ENCODE data around the gene DACT2. TPM values are rescaled to one million over a fixed set of nuclear protein-coding genes. Genes with fewer than 3 reads are reported as not detected.
"Not testable (repeated sequence)": the region's sequence is repeated elsewhere in the genome, so short reads cannot be mapped to it uniquely, and the experiment has no call there.

DACT2 gene
- total RNA-seq, 1 donor = not detected

GRCh38 chr6:168313431-168314011 is 6.1 kb downstream of the DACT2 start:
- Histone ChIP-seq H4K20me1 (ENCODE audit: insufficient read depth, low read length) (no peaks in the 10 kb centered on the region), H3K9me3 (ENCODE audit: low read depth, low read length) (no peaks in the 10 kb centered on the region), H3K4me2 (ENCODE audit: insufficient read depth, low read length) (no peak overlapping the region)

GRCh38 chr6:168312125-168312507 is 7.5 kb downstream of the DACT2 start:
- not testable (repeated sequence) for H3K79me2 ChIP-seq (ENCODE audit: insufficient read depth, low read length); H3K27me3 ChIP-seq (ENCODE audit: insufficient read depth, low read length); H3K36me3 ChIP-seq (ENCODE audit: insufficient read depth, low read length); H4K20me1 ChIP-seq (ENCODE audit: insufficient read depth, low read length); H3K9me3 ChIP-seq (ENCODE audit: low read depth, low read length); H3K4me3 ChIP-seq (ENCODE audit: insufficient read depth, low read length); H2AFZ ChIP-seq (ENCODE audit: low read length); DNase-seq (ENCODE audit: insufficient read length, low spot score, missing footprints); H3K27ac ChIP-seq (ENCODE audit: low read depth, low read length); H3K4me1 ChIP-seq (ENCODE audit: insufficient read depth, low read length); H3K4me2 ChIP-seq (ENCODE audit: insufficient read depth, low read length)

More at GRCh38 chr6:168313431-168314011, 6.1 kb downstream of the DACT2 start:
- Histone ChIP-seq H3K4me3 (ENCODE audit: insufficient read depth, low read length) (no peak overlapping the region), H2AFZ (ENCODE audit: low read length) (no peak overlapping the region), H3K27me3 (ENCODE audit: insufficient read depth, low read length) (no peaks in the 10 kb centered on the region), H3K4me1 (ENCODE audit: insufficient read depth, low read length) (no peaks in the 10 kb centered on the region), H3K79me2 (ENCODE audit: insufficient read depth, low read length) (no peaks in the 10 kb centered on the region), H3K36me3 (ENCODE audit: insufficient read depth, low read length) (no peaks in the 10 kb centered on the region), H3K27ac (ENCODE audit: low read depth, low read length) (no peak overlapping the region)
- no peak for DNase-seq (ENCODE audit: insufficient read length, low spot score, missing footprints)
- no peak for TF ChIP-seq CTCF (IDR thresholded peaks at IDR 0.05; ENCODE audit: extremely low read depth, low read depth, low read length)

GRCh38 chr6:168311410-168312124 is 8.0 kb downstream of the DACT2 start:
- Histone ChIP-seq H3K4me1 (ENCODE audit: insufficient read depth, low read length) (no peaks in the 10 kb centered on the region), H3K36me3 (ENCODE audit: insufficient read depth, low read length) (no peaks in the 10 kb centered on the region), H3K9me3 (ENCODE audit: low read depth, low read length) (no peaks in the 10 kb centered on the region), H3K27ac (ENCODE audit: low read depth, low read length) (no peak overlapping the region), H2AFZ (ENCODE audit: low read length) (no peak overlapping the region), H3K27me3 (ENCODE audit: insufficient read depth, low read length) (no peaks in the 10 kb centered on the region), H3K4me3 (ENCODE audit: insufficient read depth, low read length) (no peak overlapping the region), H3K79me2 (ENCODE audit: insufficient read depth, low read length) (no peaks in the 10 kb centered on the region), H4K20me1 (ENCODE audit: insufficient read depth, low read length) (no peaks in the 10 kb centered on the region), H3K4me2 (ENCODE audit: insufficient read depth, low read length) (no peak overlapping the region)
- TF ChIP-seq CTCF (IDR thresholded peaks at IDR 0.05; ENCODE audit: extremely low read depth, low read depth, low read length) = no peak
- DNase-seq (ENCODE audit: insufficient read length, low spot score, missing footprints) = peak; percentile 36

- Histone ChIP-seq H3K4me3 (ENCODE audit: insufficient read depth, low read length) (no peak overlapping the region), H4K20me1 (ENCODE audit: insufficient read depth, low read length) (no peaks in the 10 kb centered on the region), H3K9me3 (ENCODE audit: low read depth, low read length) (no peaks in the 10 kb centered on the region)
These were observed 8.6 kb downstream of the DACT2 start for GRCh38 chr6:168310945-168311344.

More at GRCh38 chr6:168310945-168311344, 8.6 kb downstream of the DACT2 start:
- Histone ChIP-seq H3K36me3 (ENCODE audit: insufficient read depth, low read length) (no peaks in the 10 kb centered on the region), H2AFZ (ENCODE audit: low read length) (no peak overlapping the region), H3K27me3 (ENCODE audit: insufficient read depth, low read length) (no peaks in the 10 kb centered on the region), H3K4me2 (ENCODE audit: insufficient read depth, low read length) (no peak overlapping the region), H3K79me2 (ENCODE audit: insufficient read depth, low read length) (no peaks in the 10 kb centered on the region), H3K27ac (ENCODE audit: low read depth, low read length) (no peak overlapping the region), H3K4me1 (ENCODE audit: insufficient read depth, low read length) (no peaks in the 10 kb centered on the region)
- peak; percentile 27 for DNase-seq (ENCODE audit: insufficient read length, low spot score, missing footprints)
- no peak for TF ChIP-seq CTCF (IDR thresholded peaks at IDR 0.05; ENCODE audit: extremely low read depth, low read depth, low read length)

Measured in osteoblast (primary cell).